ENCODE data around the gene OBSCN. TPM values are rescaled to one million over a fixed set of nuclear protein-coding genes. Genes with fewer than 3 reads are reported as not detected.

OBSCN gene
- total and polyA plus RNA-seq, 10 of the 15 experiments (the other 5 are each of a cell fraction or from before 2014, with no cell fraction given): 0.01 to 0.36 (median 0.08) TPM; not detected in 2

DNA sequence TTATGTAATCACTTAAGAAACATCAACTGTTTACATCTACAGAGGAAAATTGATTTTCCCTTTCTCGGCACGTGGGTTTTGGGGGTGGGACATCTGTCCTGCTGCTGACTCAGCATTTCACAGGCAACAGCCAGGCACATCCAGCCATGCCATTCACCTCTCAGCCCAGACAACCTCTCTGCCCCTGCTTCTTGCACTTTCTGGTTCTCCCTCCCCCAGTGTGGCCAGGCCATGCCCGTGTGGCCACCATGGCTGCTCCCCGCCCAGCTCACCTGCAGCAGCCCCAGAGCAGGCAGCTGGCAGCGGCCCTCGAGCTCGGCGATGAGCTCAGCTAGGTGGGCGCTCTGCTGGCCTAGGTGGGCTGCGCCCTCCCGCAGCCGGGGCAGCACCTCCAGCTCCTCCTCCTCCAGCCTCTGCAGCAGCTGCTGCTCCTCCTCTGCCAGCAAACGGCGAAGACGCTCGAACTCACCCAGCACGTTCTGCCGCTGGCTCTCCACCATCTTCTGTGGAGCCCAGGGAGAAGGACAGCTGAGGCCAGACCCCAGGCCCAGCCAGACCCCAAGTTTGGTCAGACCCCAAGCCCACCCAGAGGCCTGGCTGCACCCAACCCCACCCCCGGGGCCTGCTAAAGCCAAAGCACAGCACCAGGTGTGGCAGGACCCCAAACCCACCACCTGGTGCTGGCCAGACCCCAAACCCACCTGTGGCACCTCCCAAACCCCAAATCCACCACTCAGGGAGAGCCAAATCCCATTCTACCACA is 193.0 kb downstream of the OBSCN start:
- WGBS (ENCODE audit: insufficient coverage, insufficient replicate concordance, low lambda C conversion rate, missing lambda C conversion rate): 96% methylated on average over 19 of the region's 19 CpGs
- H3K4me1 ChIP-seq (ENCODE audit: control insufficient read depth, insufficient read depth, low read length): peaks cover 4% of the 10 kb centered on the region; the same call in 1 of the 2 replicates
- no TSS peak for BruUV-seq (replicated peaks)
- intact Hi-C loops (cut with micrococcal nuclease; ENCODE audit: unreplicated experiment): no loop called here
- no peak for FAIRE-seq
- CTCF ChIA-PET: no interaction called here
- peaks cover 35% of the 10 kb centered on the region for H3K79me2 ChIP-seq (ENCODE audit: control insufficient read depth, insufficient read depth, low read length)
- H3K27ac ChIP-seq (ENCODE audit: control insufficient read depth, insufficient read depth): no peak overlapping the region
- H3K4me3 ChIP-seq: no peak overlapping the region
- no peak overlapping the region for H3K4me2 ChIP-seq (ENCODE audit: control insufficient read depth, insufficient read depth)
- H2AFZ ChIP-seq (ENCODE audit: control insufficient read depth, low read depth, low read length): no peak overlapping the region
- no peaks in the 10 kb centered on the region for H3K27me3 ChIP-seq (replicated peaks in 1 of 2; ENCODE audit: control insufficient read depth in 2 of 2, insufficient read depth in 2 of 2, low read length in 1 of 2)
- no peak for ATAC-seq
- SMC1A ChIA-PET (ENCODE audit: uncharacterized antibody, unreplicated experiment): no interaction called here
- H3K36me3 ChIP-seq (ENCODE audit: control insufficient read depth in 2 of 2, insufficient read depth in 2 of 2, low read length in 1 of 2): peaks cover 11 to 22% of the 10 kb centered on the region in 2 experiments; a peak in 3 of 4 replicates
- no peak for DNase-seq (ENCODE audit: low read depth, low spot score)
- RAD21 ChIA-PET (ENCODE audit: unreplicated experiment): no interaction called here
- in situ Hi-C loops (cut with MboI): no loop called here
- H3K9ac ChIP-seq (ENCODE audit: control insufficient read depth, insufficient read depth, low read length): no peak overlapping the region
- no peaks in the 10 kb centered on the region for H3K9me3 ChIP-seq (replicated peaks; ENCODE audit: control insufficient read depth, insufficient read depth, low read length)
- no peaks in the 10 kb centered on the region for H4K20me1 ChIP-seq (ENCODE audit: control insufficient read depth, insufficient read depth)
- POLR2A ChIA-PET: no interaction called here
- no peak for TF ChIP-seq RAD51 (IDR thresholded peaks at IDR 0.05)
- no peak for TF ChIP-seq HDAC6 (IDR thresholded peaks at IDR 0.05; ENCODE audit: unreplicated experiment)
- TF ChIP-seq EZH2 (IDR thresholded peaks at IDR 0.05; ENCODE audit: borderline replicate concordance, control insufficient read depth, low read depth, low read length): no peak
- TF ChIP-seq GABPA (IDR thresholded peaks at IDR 0.05; ENCODE audit: low read depth): no peak
- no peak for TF ChIP-seq TBL1XR1 (IDR thresholded peaks at IDR 0.05; ENCODE audit: low read depth, low read length)
- TF ChIP-seq, protein P1, sequence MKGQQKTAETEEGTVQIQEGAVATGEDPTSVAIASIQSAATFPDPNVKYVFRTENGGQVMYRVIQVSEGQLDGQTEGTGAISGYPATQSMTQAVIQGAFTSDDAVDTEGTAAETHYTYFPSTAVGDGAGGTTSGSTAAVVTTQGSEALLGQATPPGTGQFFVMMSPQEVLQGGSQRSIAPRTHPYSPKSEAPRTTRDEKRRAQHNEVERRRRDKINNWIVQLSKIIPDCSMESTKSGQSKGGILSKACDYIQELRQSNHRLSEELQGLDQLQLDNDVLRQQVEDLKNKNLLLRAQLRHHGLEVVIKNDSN (IDR thresholded peaks at IDR 0.05; ENCODE audit: borderline replicate concordance, extremely low read length, insufficient read depth, low read depth, low read length): no peak
- TF ChIP-seq TAF1 (IDR thresholded peaks at IDR 0.05; ENCODE audit: borderline replicate concordance, low read depth, low read length): no peak
- TF ChIP-seq, protein P2, sequence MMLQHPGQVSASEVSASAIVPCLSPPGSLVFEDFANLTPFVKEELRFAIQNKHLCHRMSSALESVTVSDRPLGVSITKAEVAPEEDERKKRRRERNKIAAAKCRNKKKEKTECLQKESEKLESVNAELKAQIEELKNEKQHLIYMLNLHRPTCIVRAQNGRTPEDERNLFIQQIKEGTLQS (IDR thresholded peaks at IDR 0.05; ENCODE audit: borderline replicate concordance, extremely low read depth, low read depth, low read length): no peak
- TF ChIP-seq, protein P3, sequence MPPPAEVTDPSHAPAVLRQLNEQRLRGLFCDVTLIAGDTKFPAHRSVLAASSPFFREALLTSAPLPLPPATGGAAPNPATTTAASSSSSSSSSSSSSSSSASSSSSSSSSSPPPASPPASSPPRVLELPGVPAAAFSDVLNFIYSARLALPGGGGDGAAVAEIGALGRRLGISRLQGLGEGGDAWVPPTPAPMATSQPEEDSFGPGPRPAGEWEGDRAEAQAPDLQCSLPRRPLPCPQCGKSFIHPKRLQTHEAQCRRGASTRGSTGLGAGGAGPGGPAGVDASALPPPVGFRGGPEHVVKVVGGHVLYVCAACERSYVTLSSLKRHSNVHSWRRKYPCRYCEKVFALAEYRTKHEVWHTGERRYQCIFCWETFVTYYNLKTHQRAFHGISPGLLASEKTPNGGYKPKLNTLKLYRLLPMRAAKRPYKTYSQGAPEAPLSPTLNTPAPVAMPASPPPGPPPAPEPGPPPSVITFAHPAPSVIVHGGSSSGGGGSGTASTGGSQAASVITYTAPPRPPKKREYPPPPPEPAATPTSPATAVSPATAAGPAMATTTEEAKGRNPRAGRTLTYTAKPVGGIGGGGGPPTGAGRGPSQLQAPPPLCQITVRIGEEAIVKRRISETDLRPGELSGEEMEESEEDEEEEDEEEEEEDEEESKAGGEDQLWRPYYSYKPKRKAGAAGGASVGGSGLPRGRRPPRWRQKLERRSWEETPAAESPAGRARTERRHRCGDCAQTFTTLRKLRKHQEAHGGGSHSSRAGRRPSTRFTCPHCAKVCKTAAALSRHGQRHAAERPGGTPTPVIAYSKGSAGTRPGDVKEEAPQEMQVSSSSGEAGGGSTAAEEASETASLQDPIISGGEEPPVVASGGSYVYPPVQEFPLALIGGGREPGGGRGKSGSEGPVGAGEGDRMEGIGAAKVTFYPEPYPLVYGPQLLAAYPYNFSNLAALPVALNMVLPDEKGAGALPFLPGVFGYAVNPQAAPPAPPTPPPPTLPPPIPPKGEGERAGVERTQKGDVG (CRISPR knock-in tag; IDR thresholded peaks at IDR 0.05): no peak
- no peak for TF ChIP-seq IRF4 (IDR thresholded peaks at IDR 0.05; ENCODE audit: low read depth, low read length)
- no peak for TF ChIP-seq RBBP5 (conservative IDR thresholded peaks at IDR 0.05)
- TF ChIP-seq ZSCAN29 (IDR thresholded peaks at IDR 0.05): no peak
- no peak for TF ChIP-seq NBN (IDR thresholded peaks at IDR 0.05)
- TF ChIP-seq, protein P4, sequence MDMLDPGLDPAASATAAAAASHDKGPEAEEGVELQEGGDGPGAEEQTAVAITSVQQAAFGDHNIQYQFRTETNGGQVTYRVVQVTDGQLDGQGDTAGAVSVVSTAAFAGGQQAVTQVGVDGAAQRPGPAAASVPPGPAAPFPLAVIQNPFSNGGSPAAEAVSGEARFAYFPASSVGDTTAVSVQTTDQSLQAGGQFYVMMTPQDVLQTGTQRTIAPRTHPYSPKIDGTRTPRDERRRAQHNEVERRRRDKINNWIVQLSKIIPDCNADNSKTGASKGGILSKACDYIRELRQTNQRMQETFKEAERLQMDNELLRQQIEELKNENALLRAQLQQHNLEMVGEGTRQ (IDR thresholded peaks at IDR 0.05; ENCODE audit: borderline replicate concordance, low read depth, low read length): no peak
- TF ChIP-seq JUNB (IDR thresholded peaks at IDR 0.05): no peak
- no peak for TF ChIP-seq ETV6 (conservative IDR thresholded peaks at IDR 0.05 in 1 of 2, IDR thresholded peaks at IDR 0.05 in 1 of 2; ENCODE audit: borderline replicate concordance in 1 of 2, low read depth in 1 of 2)
- TF ChIP-seq, protein P5, sequence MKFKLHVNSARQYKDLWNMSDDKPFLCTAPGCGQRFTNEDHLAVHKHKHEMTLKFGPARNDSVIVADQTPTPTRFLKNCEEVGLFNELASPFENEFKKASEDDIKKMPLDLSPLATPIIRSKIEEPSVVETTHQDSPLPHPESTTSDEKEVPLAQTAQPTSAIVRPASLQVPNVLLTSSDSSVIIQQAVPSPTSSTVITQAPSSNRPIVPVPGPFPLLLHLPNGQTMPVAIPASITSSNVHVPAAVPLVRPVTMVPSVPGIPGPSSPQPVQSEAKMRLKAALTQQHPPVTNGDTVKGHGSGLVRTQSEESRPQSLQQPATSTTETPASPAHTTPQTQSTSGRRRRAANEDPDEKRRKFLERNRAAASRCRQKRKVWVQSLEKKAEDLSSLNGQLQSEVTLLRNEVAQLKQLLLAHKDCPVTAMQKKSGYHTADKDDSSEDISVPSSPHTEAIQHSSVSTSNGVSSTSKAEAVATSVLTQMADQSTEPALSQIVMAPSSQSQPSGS (IDR thresholded peaks at IDR 0.05; ENCODE audit: low read length): no peak
